GM19035 (cell line): ENCODE results near the gene TMEM95.

Source experiments
- ATAC-seq: cut with Tn5 transposase; IDR thresholded peaks from one replicate; pipeline ENCODE4 v1.9.1; 2021; ENCODE audit not compliant: unreplicated experiment

Gene TMEM95, protein sequence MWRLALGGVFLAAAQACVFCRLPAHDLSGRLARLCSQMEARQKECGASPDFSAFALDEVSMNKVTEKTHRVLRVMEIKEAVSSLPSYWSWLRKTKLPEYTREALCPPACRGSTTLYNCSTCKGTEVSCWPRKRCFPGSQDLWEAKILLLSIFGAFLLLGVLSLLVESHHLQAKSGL

DNA sequence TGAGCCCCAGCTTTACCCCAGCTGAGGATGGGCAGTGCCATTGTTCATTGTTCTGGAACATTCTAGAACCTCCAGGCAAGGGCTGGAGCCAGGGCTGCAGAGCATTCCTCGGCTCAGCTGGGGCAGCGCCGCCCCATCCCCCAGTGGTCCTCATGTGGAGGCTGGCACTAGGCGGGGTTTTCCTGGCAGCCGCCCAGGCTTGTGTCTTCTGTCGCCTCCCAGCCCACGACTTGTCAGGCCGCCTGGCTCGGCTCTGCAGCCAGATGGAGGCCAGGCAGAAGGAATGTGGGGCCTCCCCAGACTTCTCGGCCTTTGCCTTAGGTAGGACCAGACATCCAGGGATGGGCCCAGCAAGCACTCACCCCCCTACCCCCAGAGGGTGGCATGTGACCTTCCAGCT lies at the start of gene TMEM95:
Gene TMEM95 (plus strand): TSS at position 104 of the 400 bp plus-strand sequence. CDS start 49 bp downstream, at position 153.
- no peak for ATAC-seq

DNA sequence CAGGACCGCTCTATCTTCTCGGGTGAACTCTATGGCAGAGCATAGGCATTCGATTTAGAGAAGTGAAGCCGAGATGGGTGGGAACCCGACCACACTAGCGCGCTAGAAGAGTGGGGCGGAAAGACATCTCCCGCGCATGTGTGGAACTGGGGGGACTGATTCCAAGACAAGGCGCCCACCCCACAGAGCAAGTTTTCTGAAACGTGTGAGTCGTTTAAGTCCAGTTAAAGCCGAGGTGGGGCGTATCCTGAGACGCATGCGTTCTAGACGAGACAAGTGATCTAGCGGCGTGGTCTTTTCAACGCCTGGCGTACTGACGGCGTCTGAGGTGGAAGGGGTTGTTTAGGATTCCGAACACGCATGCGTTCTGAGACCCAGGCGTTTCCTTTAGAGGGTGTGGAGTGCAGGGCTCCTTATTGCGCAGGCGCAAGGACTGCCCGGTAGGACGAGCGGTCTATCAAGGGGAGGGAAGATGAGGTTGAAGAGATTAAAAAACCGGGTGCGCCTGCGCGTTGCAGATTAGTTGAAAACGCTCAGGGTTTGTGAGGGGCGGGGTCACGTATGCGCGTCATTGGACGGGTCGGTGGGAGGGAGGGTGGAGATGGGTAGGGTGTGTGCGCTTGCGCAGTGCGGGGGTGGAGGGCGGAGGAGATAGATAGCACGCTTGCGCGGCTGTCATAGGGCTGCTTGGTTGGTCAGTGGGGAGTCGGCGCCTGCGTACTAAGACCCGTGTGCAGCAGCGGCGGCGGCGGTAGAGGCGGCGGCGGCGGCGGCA lies 47.9 kb upstream of the TMEM95 start, which contains the start of gene EIF5A:
Gene EIF5A (plus strand): TSS at position 718 of the 775 bp plus-strand sequence. CDS start 2,008 bp downstream, outside the sequence.
- peak; percentile 71 for ATAC-seq

DNA sequence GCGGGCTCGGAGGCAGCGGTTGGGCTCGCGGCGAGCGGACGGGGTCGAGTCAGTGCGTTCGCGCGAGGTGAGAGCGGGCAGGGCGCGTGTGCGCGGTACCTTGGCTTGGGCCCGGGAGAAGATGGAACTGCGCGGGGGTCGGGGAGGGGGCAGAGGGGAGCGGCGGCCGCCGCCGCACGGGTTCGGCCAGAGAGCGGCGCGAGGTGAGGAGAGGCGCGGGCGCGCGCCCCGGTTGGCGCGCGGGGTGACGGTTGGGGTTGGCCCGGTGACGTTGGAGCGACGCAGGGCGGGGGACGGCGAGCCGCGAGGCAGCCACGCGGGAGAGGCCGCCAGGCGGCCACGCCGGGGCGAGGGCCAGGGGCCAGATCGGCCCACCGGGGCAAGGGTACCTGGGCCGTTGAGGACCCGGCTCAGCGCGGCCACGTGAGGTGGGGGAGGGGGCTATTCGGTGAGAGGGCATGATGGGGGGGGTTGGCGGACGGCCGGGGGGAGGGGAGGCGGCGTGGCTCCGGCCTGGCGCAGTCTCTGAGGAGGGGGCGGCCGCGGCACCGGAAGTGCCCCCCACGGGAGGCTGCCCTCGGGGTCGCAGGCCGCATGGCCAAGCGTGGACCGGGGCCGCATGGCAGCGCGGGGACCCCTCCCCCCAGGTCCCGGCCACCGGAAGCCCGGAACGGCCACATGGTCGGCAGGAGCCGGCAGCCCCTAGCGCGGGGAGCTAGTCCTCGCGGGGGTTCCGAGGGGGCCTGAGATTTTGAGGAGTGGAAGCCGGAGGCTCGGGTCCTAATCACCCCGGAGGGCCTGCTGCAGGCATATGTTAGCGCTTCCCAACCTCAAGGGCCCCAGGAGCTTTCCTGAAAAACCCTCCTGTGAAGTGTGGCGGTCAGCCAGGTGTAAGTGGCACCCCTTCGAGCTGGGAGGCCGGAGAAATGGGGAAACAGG lies 47.0 kb upstream of the TMEM95 start:
- no peak for ATAC-seq

DNA sequence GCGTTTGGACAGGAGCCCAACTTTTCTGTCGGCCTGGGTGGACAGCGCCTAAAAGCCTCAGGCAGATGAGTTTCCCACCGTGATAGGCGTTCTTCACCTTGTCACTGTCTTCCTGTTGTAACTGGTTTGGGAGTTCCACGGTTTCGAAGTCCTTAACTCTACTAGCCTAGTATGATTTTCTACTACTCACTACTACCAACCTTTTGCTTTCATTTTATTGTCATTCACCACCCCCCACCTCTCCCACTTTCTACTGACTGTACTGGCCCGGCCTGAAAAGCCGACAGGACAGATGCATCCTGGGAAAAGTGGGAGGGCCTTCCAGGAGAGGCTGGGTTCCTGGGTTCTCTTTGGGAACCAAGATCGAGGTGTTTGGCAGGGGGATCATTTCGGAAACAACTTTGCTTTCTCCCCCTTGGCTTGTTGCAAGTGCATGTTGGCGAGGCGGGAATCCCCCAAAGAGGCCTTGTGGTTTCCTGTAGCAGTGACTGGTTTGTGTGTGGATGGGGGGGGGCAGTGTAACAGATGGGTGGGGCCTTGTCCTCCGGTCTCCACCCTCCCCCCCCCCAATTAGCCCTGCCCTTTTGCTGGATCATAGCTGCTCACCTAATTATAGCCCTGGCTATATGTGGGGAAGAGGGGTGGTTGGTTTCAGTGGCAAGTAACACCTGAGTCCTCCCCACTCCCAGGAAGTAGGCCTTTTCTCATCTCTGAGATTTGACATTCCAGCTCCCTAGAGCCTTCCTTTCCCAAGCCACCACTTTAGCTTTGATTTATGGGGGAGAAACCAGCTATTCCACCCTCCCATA lies 46.1 kb upstream of the TMEM95 start:
- no peak for ATAC-seq

DNA sequence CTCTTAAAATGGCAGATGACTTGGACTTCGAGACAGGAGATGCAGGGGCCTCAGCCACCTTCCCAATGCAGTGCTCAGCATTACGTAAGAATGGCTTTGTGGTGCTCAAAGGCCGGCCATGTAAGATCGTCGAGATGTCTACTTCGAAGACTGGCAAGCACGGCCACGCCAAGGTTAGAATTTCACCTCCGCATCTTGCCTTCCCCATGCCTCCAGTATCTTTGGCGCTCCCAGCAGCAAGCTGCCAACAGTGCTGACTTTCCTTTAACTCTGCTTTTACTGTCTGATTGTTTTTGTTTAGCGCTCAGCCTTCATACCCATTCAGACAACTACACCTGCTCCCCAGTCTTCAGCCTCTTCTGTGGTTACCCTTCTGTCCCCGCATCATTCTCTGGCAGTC lies 45.3 kb upstream of the TMEM95 start:
- ATAC-seq = no peak

DNA sequence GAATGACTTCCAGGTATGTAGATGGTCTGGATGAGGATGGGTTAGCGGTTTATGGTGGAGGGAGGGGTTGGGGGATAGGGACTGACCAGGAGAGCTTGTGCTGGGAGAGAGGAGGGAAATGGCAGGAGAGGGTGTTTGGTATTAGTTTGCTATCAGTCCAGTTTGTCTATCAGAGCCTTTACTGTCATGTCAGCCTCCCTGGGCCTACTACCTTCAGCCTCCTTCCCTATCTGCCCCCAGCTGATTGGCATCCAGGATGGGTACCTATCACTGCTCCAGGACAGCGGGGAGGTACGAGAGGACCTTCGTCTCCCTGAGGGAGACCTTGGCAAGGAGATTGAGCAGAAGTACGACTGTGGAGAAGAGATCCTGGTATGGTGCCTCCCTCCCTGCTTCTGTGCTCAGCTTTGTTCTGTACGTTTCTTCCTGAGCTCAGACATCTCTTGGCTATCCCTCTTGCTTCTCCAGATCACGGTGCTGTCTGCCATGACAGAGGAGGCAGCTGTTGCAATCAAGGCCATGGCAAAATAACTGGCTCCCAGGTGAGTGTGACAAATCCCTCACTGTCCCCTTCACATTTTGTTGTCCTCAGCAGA lies 43.7 kb upstream of the TMEM95 start:
- ATAC-seq = no peak

DNA sequence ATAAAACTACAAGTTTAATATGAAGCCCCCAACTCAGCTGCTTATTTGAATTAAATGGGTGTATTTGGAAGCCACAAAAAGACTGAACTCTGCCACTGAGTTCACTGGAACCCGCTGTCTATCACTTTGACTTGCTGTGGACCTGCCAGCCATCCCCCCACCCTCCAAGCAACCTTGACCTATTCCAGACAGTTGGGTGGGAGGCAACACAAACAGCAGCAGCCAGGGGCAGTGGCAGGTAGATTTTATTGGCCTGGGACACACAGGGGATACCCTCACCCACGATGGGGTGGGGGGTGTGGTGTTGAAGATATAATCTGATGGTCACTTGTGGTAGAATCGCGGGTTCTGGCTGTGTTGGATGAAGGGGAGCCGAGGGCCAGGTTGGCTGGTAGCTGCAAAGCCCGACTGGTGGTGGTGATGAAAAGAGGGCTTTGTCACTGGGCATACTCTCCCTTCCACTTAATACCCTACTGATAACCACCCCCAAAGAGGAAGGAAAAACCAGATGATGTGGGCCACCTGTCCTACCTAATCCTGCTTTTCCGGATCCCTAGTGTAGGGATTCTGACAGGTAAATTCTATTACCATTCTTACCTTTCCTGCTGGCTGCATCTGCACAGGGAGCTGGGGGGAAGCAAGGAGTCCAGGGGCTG lies 42.4 kb upstream of the TMEM95 start:
- no peak for ATAC-seq

DNA sequence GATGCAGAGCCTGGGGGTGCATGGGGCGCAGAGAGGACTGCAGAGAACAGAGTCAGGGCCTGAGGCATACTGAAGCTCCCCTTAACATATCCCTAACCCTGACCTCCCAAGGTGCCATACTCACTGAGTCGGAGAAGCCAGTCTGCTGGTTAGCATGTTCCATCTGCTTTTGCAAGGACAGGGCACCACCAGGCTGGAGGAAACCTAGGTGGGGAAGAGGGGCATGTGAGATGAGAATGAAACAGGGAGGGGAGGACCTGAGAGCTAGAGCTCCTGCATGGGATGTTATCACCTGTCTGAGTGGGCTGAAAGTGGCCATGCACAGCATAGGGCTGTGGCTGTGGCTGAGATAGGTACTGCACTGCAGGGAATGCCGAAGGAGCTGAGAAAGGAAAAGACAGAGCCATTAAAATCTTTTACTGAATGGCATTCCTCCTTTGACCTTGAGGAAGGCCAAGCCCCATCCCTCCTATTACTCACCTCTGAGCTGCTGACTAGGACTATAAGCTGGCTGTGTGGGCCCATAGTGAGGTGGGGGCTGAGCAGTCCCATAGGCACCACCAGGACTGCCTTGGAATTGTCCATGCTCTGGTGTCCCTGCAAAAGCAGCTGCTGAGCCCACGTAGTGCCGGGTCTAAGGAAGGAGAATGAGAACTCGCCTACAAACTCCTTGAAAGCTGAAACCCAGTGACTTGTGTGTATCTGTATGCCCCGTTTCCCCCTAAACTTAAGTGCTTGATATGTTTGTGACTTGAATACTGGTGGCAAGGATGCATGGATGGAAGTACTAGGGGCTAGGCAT lies 41.7 kb upstream of the TMEM95 start:
- ATAC-seq = no peak

DNA sequence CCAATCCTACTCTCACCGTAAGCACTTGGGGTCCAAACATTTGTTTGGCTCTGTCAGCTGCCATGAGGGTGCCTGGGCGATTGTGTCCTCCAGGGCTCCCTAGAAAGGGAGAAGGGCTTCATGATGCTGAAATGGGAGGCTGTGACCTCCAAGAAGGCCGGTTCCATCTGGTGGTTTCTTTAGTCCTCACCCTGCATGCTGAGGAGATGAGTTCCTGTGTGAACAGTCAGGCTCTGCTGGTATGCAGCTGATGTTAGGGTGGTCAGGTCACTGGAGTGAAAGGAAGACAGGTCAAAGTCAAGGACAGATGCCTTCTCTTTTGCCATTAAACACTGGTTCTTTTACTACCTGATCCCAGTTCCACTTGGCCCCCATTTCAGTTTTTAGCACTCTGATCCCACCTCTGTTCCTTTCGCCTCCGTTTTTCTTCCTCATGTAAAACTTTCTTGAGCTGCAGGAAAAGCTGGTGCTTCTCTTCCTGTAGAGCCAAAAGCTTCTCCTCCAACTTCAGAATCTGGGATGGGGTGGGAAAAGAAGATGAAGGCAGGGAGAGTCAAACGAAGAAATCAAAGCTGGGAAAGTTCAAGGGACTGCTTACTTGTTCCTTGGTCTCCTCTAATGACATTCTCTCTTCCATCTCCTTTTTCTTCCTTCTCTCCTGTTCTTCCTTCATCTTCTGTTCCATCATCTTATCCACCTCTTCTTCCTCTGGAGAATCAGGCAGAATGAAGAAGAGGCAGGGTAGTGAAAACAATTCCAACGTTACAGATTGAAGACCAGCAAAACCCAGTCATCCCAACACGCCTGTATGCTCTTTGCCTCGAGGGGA lies 40.9 kb upstream of the TMEM95 start:
- no peak for ATAC-seq

DNA sequence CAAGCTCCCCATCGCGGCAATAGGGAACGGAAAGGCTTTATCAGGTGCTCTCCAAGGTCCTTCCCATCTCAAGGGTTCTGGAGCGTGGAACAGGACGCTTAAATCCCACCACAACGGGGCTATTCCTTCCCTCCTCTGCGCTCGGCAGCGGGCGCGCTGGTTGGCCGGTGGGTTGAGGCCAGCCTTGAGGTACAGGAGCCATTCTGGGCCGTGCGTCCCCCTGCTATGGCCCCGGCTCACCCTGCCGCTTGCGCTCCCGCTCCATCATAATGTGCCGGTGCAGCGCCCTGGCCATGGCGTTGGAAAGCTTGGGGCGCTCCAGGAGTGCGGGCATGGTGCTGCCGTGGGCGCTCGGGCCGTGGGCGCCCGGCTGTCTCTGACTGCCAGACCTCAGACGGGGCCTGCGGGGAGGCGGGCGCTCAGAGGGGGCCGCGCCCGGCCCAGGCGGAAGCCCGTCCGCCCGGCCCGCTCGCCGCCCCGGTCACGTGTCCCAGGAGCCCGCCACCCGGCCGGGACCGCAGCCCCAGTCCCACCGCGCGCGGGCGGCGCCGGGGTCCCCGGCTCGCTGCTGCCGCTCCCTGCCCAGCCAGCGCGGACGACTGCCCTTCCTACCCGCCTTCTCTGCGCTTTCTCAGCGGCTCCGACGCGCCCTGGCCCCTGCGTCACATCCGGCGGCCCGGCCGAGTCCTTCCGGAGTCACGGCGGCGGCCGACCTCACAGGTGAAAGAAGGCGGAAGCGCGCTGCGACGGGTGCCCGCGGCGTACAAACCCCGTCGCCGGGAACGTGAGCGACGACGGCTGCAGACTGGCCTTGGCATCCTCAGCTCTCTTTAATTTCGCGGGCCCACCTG lies 40.0 kb upstream of the TMEM95 start, which contains the start of gene GPS2:
Gene GPS2 (minus strand): TSS at position 642 of the 851 bp plus-strand sequence. CDS start 308 bp downstream, at position 334.
- ATAC-seq = peak; percentile 74

DNA sequence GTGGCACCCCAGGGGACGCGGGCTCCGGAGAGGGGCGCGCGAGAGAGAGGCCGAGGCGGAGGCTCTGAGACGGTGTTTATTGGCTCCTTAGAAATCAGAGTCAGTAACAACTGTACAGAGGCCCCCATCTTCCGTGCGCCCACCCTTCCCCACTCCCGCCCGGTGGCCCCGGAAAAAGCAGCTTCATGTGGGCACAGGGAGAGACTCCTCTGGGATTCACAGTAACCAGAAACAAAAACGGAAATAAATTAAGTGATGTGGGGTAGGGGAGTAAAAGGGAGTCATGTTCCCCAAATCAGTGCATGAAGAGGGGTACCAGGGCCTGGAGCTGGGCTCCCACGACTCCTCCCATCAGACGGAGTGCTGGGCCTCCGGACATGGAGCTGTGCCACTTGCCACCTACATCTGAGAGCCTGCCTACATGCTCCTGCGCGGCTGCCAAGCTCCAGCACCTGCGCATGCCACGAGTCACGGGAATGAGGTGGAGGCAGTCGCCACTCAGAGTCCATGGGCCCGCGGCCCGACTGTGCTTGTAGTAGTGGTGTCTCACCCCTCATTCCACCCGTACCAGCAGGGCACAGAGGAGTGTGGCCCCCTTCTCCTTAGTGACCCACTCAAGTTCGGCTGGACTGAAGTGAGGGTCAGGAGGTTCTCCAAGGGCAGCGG lies 39.3 kb upstream of the TMEM95 start:
- ATAC-seq = no peak

DNA sequence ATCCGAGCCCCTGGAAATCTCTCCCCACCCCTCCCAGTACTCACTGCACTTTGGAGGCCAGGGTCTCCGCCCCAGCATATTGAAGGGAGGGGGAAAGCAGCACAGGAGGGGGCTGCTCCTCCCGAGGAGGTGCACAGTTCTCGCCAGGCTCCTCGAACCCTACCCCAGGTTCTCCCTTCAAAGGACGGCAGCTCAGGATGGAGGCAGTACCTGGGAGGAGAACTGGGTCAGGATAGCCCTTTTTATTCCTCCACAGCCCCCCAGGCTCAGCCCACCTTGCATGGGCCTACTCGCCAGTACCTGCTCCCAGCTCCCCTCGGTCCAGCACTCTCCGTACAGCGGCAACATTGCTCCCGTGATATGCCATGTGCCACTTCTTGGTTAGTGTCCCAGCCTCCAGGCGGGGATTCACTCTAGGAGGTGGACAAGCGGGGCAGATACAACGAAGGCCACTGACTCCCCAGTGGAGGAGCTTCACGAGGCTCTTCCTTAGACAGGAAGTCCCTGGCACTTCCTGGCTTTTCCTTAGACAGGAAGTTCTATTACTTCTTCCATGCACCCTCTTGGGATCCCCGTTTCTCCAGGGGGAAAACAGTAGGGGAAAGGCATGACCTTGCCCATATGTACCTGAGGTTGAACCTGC lies 37.7 kb upstream of the TMEM95 start:
- ATAC-seq = no peak

DNA sequence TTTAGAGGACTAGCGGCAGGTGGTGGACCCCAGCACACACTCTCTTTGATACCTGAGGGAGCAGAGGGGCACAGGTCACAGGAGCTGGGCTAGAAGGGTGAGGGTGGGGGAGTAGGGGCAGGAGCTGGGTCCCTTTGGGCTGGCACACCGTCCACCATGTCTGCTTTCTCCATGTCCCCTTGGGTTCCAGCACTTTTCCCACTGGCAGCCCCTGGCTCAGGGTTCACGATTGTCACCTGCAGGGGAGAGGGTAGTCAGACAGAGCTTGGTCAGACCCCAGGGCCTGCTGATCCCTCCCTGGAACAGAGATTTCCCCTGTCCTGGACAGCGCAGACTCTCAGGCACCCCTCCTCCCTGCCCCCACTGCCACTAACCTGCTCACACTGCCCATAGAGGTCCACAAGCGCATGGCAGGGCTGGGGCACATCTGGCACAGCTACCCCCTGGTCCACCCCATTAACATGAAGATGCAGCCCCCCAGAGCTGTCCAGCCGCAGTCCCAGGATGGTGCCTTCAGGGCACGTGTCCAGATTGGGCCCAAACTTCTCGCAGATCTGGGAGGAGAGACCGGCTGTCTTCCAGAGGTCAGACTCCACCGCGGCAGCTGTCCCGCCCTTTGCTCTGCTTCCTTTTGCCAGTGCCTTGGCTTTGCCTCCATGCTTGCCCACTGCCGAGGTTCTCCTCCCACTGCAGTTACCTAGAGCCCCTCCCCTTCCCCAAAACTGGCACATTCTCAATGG lies 36.7 kb upstream of the TMEM95 start:
- no peak for ATAC-seq

DNA sequence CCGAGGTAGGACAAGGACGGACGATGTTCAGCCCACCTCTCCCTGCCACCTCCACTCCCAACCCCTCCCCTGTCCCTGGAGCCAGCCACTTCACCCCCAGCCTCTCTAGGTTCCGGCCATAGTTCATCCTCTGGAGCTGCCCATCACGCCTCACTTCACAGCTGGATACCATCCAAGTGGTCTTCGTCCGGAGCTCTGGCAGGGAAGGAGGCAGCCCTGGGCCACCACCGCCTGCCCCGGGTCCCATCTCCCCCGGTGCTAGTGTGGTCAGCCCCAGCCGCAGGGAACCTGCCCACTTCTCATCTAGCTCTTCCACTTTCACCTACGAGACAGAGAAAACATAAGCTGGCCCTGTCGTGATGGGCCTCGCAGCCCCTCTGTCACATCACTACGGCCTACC lies 33.5 kb upstream of the TMEM95 start:
- ATAC-seq = no peak

DNA sequence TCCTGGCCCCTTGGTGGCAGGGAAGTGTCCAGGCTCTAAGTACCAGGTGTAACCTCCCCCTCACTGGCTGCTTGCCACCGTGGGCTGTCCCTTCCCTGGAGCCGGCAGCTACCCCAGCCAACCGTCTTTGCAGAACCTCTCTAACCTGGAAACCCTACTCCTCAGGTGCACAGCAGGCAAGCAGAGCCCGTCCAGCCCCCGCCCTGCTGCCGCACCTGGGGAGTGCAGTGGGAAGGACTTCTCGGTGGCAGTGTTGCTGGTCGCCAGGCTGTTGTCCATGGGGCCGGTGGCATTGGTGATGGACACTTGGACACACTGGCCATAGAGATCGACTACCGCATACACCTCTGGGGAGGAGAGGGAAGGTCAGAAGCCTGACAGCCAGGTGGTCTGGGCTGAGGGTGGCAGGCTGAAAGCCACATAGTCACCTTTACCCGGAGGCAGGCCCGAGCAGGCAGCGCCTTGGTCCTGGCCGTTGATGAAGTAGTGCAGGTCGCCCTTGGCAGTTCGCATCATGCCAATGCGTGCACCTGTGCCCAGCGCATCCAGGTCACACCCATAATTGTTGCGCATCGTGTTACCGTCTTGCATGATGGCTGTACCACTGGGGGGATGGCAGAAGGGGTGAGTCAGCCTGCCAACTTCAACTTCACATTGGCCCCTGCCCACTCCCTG lies 32.3 kb upstream of the TMEM95 start:
- no peak for ATAC-seq
